ENCODE measurements around the gene REPS1. TPM values are rescaled to one million over a fixed set of nuclear protein-coding genes. Genes with fewer than 3 reads are reported as not detected.
A peak's percentile ranks its signal among the peaks of the same experiment; 100 is the strongest.

Gene REPS1
- total and polyA plus RNA-seq, 11 donors, result 16.3 to 65.8 (median 38.3) TPM

DNA sequence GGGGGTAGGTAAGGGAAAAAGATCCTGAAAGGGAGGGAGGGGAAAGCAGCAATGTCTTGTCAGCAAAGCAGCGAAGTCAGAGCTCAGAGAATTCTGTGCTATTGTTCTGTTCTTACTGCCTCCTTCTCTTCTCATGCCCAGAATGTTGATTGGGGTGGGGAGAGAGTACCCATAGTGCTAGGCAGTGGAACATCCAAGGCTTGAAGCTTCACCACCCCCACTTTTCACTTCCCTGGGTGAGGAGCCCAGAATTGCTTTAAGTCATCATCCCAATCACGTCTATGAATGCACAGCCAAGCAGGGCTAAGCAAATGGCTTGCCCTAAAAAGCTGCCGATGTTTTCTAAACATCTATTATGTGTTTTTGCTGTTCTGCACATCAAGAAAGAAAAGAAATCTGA is 16.5 kb downstream of the REPS1 start:
- peak overlapping the region in 9 of 12 donors; percentile 6 to 82 (median 53) for H3K27ac ChIP-seq

DNA sequence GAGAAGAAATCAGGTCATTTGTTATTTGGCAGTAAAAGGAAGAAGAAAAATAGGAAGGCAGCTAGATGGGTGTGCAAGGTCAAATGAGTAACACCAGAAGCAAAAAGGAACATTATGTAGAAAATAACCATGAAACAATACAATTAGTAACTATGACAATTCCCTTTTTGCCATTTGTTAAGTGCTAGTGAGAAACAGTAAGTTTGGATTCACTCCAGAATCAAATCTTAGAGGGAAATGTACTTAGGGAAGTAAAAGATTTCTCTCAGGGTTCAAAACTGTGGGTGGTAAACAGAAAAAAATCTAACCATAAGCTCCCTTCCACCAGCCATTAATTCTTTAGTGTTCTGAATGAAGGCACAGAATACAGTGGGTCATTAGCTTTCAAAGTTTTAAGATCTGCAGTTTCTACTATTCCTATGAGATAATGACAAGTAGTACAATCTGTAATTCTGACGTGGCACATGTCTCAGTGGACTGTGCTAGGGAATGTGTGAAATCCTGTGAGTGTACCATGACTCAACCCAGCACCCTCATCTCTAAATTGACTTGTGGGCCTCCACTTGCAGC is 17.1 kb downstream of the REPS1 start:
- DNase-seq (peak in 2 of 5 donors; percentile 29 to 42), ATAC-seq (peak; percentile 71 to 89 (median 82))
- intact Hi-C loops (cut with DNase I), result no loop called here
- Histone ChIP-seq H3K4me1 (peaks cover 0 to 90% (median 56%) of the 10 kb centered on the region in 12 donors), H3K27me3 (no peaks in the 10 kb centered on the region), H3K36me3 (no peaks in the 10 kb centered on the region), H3K4me3 (no peak overlapping the region), H3K27ac (peak overlapping the region; percentile 6 to 82 (median 53)), H3K9me3 (no peaks in the 10 kb centered on the region)
- TF ChIP-seq POLR2A (IDR thresholded peaks at IDR 0.05), result no peak
- TF ChIP-seq, protein P1, sequence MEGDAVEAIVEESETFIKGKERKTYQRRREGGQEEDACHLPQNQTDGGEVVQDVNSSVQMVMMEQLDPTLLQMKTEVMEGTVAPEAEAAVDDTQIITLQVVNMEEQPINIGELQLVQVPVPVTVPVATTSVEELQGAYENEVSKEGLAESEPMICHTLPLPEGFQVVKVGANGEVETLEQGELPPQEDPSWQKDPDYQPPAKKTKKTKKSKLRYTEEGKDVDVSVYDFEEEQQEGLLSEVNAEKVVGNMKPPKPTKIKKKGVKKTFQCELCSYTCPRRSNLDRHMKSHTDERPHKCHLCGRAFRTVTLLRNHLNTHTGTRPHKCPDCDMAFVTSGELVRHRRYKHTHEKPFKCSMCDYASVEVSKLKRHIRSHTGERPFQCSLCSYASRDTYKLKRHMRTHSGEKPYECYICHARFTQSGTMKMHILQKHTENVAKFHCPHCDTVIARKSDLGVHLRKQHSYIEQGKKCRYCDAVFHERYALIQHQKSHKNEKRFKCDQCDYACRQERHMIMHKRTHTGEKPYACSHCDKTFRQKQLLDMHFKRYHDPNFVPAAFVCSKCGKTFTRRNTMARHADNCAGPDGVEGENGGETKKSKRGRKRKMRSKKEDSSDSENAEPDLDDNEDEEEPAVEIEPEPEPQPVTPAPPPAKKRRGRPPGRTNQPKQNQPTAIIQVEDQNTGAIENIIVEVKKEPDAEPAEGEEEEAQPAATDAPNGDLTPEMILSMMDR (IDR thresholded peaks at IDR 0.05), result no peak
- WGBS, 4 donors, result 13 to 27% (median 21%) methylated on average over 1 of the region's 1 CpG

More for the DNA sequence above, 16.5 kb downstream of the REPS1 start:
- TF ChIP-seq, protein P1 (IDR thresholded peaks at IDR 0.05), result no peak
- TF ChIP-seq POLR2A (IDR thresholded peaks at IDR 0.05), result no peak
- peak; percentile 31 to 60 (median 46) for ATAC-seq
- peaks cover 0 to 86% (median 54%) of the 10 kb centered on the region in 12 donors for H3K4me1 ChIP-seq
- DNase-seq, result no peak
- 70 to 78% (median 72%) methylated on average over 3 of the region's 3 CpGs for WGBS, 4 donors
- H3K9me3 ChIP-seq, result no peaks in the 10 kb centered on the region
- H3K27me3 ChIP-seq, result no peaks in the 10 kb centered on the region
- intact Hi-C loops (cut with DNase I), result no loop called here
- H3K4me3 ChIP-seq, result no peak overlapping the region
- H3K36me3 ChIP-seq, result no peaks in the 10 kb centered on the region

DNA sequence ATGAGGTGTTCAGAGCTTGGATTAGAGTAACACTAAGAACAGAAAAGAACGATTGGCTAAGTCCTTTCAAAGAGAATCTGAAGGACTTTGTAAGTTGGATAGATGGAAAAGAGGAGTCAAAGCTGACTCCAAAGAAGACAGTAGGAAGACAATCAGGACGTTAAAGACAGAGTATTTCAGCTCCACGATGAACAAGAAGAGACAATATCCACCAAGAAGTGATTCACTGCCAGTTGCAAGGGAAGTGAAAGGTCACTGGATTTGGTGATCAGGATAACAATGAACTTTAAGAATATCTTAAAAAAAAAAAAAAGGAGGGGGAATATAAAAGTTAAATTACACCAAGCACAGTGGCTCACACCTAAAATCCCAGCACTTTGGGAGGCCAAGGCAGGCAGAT is 17.9 kb downstream of the REPS1 start:
- intact Hi-C loops (cut with DNase I), result no loop called here
- Histone ChIP-seq H3K4me3 (no peak overlapping the region), H3K36me3 (no peaks in the 10 kb centered on the region), H3K27ac (peak overlapping the region in 7 of 12 donors; percentile 2 to 82 (median 55)), H3K4me1 (peaks cover 0 to 92% (median 58%) of the 10 kb centered on the region in 12 donors), H3K9me3 (no peaks in the 10 kb centered on the region), H3K27me3 (no peaks in the 10 kb centered on the region)
- 47 to 71% (median 62%) methylated on average over 3 of the region's 3 CpGs for WGBS, 4 donors
- no peak for ATAC-seq
- no peak for DNase-seq
- TF ChIP-seq, protein P1 (IDR thresholded peaks at IDR 0.05), result no peak
- TF ChIP-seq POLR2A (IDR thresholded peaks at IDR 0.05), result no peak

DNA sequence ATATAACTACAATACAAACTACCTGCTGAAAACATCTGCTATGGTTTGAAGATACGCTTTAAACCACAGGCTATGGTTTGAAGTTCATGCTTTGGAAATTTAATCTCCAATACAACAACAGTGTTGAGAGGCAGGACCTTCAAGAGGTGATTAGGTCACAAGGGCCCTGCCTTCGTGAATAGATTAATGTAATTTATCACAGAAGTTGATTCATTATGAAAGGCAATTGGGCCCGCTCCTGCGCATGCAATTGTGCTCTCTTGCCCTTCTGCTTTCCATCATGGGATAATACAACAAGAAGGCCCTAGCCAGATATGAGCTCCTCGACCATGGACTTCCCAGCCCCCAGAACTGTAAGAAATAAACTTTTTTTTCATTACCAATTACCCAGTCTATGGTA is 21.2 kb downstream of the REPS1 start:
- no peak overlapping the region for H3K4me3 ChIP-seq
- no peak for ATAC-seq
- intact Hi-C loops (cut with DNase I), result no loop called here
- H3K27me3 ChIP-seq, result no peaks in the 10 kb centered on the region
- peaks cover 0 to 85% (median 44%) of the 10 kb centered on the region in 12 donors for H3K4me1 ChIP-seq
- TF ChIP-seq POLR2A (IDR thresholded peaks at IDR 0.05), result no peak
- TF ChIP-seq, protein P1 (IDR thresholded peaks at IDR 0.05), result no peak
- H3K9me3 ChIP-seq, result no peaks in the 10 kb centered on the region
- no peaks in the 10 kb centered on the region for H3K36me3 ChIP-seq
- 83 to 85% (median 85%) methylated on average over 5 of the region's 5 CpGs for WGBS, 4 donors
- H3K27ac ChIP-seq, result no peak overlapping the region
- no peak for DNase-seq
